Right lobe of liver (tissue), 4 donors: ENCODE data around the gene MEGF10.

ENCODE experiments used
- CTCF ChIP-seq, 4 donors: fragments of 200-600 bp in 3 of 4; fragments of 450-650 bp in 1 of 4; IDR thresholded peaks; one replicate each; pipeline versions ENCODE4 v1.5.1 to v1.8.0; 2016 to 2022; ENCODE audit warnings: antibody characterized with exemption in 4 of 4, mild to moderate bottlenecking in 2 of 4
- POLR2A ChIP-seq: fragments of 450-650 bp; IDR thresholded peaks from one replicate; pipeline ENCODE4 v1.6.1; 2017; ENCODE audit warnings: antibody characterized with exemption, mild to moderate bottlenecking
- donor health status: DM: no; HTN: no; CAD: no.
- donor health status: DM: no; HTN: no; CAD: no.
- donor health status: DM: no; HTN: yes; CAD: no.

GRCh38 chr5:127400946-127401670 is 110.5 kb downstream of the MEGF10 start:
- no peak for TF ChIP-seq CTCF (IDR thresholded peaks at IDR 0.05)
- TF ChIP-seq POLR2A = no peak
